Right ventricle myocardium superior (tissue), 1 donor: Measurements from ENCODE around the gene CTDSPL. TPM values are rescaled to one million over a fixed set of nuclear protein-coding genes. Genes with fewer than 3 reads are reported as not detected.

Source experiments
- ATAC-seq: fragments of 200-7000 bp; cut with Tn5 transposase; one replicate; pipeline ENCODE4 v1.9.1; 2020; ENCODE audit warnings: mild to moderate bottlenecking; ENCODE audit not compliant: poor library complexity
- DNase-seq: peaks from one replicate; pipeline ENCODE4 v3.0.0-alpha.2; 2020
- intact Hi-C: fragments of 100-400 bp; cut with DNase I; formaldehyde crosslinking; loops from one replicate; pipeline ENCODE4 v1.11.2; 2022
- total RNA-seq: library from RNA; stranded (reverse); fragmentation: NEBNext Ultra II Directional; extraction: Animal tissue kit (Norgen Biotek cat#: 25700); gene quantifications from one replicate; pipeline ENCODE4 v1.2.1, GENCODE V29; 2021
- donor health status: DM: no; HTN: yes; CAD: no; lungs with severe emphysema.

Gene CTDSPL
- total RNA-seq, 1 donor from 2014 or later, result 46.0 TPM

DNA sequence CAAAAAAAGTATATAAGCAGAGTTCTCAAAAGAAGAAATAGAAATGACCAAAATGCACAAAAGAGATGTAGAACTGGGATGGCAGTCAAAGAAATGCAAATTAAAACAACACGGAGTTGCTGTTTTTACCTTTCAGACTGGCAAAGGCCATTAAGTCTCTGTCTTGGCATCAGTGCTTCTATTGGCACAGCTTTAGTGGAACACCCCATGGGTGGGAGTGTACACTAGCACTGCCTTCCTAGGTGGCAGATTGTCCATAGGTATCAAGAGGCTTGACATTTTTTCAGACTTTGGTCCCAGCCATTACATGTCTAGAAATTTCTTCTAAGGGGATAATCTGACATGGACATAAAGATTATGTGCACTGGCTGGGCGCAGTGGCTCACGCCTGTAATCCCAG lies 70.8 kb downstream of the CTDSPL start:
- DNase-seq, result no peak
- ATAC-seq, result no peak
- intact Hi-C loops, result no loop called here

GRCh38 chr3:37934631-37935289 lies 73.1 kb downstream of the CTDSPL start:
- peak; percentile 36 for ATAC-seq
- intact Hi-C loops, result no loop called here

DNA sequence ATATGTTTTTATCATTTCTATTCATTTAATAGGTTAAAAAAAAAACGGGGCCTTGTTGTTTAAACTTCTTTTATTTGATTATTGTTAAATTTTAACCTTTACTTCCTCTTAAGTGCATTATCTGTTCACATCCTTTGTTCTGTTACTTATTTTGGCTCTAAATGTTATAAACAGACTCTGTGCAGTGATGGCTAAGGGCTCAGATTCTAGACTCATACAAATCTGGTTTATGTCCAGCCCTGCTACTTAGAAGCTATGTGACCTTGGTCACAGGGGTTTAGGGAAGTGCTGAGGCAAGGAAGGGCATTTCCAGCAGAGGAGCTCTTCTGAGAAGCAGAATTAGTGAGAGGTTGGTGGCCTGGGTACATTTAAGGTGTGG lies 73.6 kb downstream of the CTDSPL start:
- DNase-seq, result no peak
- intact Hi-C loops, result no loop called here
- peak; percentile 91 for ATAC-seq

More at GRCh38 chr3:37934631-37935289, 73.1 kb downstream of the CTDSPL start:
- DNase-seq, result no peak

DNA sequence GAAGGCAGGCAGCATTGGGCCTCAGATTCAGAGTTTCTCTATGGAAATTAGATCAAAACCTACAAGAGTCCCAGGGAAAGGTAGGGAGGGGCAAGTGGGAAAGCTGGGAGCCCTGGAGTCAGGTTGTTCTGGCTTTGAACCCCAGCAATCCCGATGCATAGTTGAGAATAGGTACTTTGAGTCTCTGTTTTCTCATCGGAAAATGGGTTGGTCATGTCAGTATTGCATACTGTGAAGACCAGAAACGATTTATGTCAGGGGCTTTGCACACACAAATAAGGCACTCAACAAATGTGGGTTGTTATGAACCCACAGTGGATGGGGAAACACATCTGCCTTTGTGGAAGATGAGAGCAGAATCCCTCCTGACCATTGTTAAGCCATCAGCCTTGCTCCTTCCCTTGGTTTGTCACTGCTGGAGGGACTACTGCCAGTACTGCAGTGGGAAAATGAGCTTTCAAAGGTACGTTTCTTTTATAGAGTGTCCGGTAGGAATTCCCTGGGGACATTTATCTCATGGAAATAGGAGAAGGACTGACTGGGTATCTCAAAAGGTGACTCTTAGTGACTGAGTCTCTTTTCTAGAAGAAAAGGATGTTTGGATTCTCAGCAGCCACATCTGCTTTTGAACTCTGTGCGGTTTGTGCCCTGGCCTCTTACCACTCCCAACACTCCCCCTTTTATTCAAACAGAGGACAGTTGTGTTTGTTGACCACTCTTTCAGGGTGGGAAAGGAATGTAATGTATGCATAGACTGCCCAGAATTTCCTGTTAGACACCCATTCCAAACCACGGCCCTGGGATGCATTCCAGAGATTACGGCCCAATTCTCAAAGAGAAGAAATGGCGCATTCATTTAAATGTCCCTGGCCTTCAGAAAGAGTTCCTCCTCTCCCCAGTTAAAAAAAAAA lies 74.3 kb downstream of the CTDSPL start:
- DNase-seq (no peak), ATAC-seq (peak; percentile 24)
- intact Hi-C loops, result no loop called here

- intact Hi-C loops, result no loop called here
- DNase-seq (no peak), ATAC-seq (no peak)
Measured at GRCh38 chr3:37937156-37937555, 75.5 kb downstream of the CTDSPL start.

DNA sequence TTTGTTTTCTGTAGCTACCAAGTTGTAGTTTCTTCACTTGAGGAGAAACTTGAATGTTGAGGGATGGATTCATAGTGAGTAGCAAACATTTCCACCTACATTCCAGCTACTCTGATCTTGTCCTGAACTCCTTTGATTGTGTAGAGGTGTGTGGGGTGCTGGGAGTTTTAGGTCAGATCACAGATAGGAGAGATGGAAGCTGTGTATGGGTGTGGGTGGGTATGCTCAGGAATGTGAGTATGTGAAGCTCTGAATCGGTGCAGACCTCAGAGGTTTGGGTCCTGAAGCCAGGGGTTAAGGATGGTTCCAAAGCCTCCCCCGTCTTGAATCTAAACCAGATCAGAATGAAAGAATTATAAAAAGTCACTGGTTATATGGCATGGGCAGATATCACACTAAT lies 76.3 kb downstream of the CTDSPL start:
- intact Hi-C loops, result no loop called here
- DNase-seq, result no peak
- no peak for ATAC-seq

DNA sequence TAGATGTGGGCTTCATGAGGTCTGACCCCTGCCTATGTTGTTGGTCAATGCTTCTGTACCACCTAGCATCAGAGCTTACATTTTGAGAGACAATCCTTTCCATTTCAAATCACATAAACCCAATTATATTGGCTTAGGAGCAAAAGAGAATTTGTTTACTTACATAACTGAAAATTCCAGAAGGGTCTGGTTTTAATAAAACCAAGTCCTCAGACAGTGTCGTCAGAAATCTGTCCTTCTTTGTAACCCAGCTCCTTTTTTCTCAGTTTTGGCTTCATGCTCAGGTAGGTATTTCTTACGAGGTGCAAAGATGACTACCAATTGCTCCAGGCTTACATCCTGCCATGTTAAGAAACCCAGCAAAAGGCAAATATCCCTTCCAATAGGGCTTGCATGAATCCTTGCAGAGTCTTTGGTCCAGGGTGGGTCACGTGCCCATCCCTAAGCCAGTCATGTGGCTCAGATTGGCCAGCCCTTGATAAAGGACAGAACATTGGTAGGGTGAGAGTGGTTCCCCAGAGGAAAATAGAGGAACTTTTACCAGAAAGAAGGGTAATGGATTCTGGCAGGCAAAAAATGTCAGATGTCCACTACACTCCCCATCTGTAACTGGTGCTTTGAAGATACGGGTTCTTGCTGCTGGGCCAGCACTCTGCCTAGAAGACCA lies 78.7 kb downstream of the CTDSPL start:
- no peak for DNase-seq
- no peak for ATAC-seq
- intact Hi-C loops, result no loop called here

- intact Hi-C loops, result no loop called here
- ATAC-seq (no peak), DNase-seq (no peak)
Measured at GRCh38 chr3:37941608-37942508, 80.2 kb downstream of the CTDSPL start.

- DNase-seq (no peak), ATAC-seq (no peak)
- intact Hi-C loops, result no loop called here
Measured at GRCh38 chr3:37942646-37943045, 81.0 kb downstream of the CTDSPL start.

DNA sequence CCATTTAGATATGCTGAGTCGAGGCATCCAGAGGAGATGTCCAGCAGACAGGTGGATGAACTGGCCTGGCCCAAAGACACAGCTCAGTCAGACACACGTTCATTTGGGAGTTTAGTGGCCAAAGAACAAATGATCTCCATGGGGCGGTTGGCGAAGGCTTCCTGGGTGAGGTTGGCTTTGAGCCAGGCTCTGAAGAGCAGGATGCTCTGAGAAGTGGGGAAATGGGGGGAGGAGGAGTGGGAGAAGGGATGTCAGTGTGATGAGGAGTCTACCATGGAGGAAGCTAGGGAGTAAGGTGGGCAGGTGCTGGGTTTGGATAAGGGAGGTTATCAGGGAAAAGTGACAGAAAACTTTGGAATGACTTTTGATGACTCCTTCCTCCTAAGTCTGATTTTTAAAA lies 81.4 kb downstream of the CTDSPL start:
- ATAC-seq, result no peak
- DNase-seq, result no peak
- intact Hi-C loops, result no loop called here

- intact Hi-C loops, result no loop called here
- ATAC-seq, result no peak
- DNase-seq, result no peak
Measured at GRCh38 chr3:37943631-37944314, 82.1 kb downstream of the CTDSPL start.

DNA sequence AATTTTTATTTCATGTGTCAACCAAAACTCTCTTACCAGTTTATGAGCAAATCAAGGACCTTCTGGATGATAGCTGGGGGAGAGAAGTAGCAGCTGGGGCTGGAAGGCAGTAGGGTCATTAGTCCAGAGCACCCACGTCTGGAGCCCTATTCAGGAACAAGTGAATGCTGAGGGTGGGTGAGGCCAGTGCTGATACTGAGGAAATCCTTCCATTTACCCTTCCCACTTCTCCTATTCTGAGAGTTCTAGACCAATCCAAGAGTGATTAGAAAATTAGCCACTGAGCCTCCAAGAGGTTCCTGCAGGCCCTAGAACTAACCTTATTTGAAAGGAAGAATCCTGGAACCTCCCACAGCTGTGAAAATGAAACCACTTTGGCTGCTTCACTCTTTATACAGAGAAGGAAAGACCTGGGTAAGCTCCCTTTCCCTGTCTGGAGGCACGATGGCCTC lies 82.7 kb downstream of the CTDSPL start:
- ATAC-seq (peak; percentile 49), DNase-seq (no peak)
- intact Hi-C loops, result no loop called here

DNA sequence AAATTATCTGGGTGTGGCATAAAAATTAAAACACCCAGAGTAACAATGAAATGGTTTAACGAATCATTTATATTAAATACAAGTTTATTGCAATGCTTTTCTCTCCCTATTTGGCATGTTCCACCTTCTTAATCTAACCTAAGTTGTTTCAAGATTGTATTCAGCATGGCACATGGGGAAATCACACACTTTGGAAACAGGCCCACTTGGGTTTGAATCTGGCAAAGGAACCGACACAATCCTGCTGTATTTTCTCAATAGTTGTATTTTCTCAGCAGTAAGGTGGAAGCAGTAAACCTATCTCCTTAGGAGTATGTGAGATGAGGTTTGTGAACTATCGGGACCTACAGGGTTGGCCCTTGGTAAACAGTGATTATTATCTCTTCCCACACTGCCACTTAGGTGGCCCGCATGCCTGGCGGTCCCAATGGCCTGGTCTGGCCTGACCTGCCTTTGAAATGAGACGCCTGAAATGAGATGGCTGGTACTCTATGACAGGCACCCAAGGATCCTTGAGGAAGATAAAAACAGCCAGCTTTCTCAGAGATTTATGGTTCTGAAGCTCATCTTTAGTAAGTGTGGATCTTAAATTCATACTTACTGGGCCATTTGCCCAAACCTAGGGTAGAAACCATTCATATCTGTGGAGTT lies 83.6 kb downstream of the CTDSPL start:
- no peak for ATAC-seq
- DNase-seq, result no peak
- intact Hi-C loops, result no loop called here

GRCh38 chr3:37945807-37946530 lies 84.3 kb downstream of the CTDSPL start:
- ATAC-seq (peak; percentile 44), DNase-seq (no peak)
- intact Hi-C loops, result no loop called here

GRCh38 chr3:37946531-37946889 lies 84.8 kb downstream of the CTDSPL start:
- DNase-seq (no peak), ATAC-seq (no peak)
- intact Hi-C loops, result no loop called here

DNA sequence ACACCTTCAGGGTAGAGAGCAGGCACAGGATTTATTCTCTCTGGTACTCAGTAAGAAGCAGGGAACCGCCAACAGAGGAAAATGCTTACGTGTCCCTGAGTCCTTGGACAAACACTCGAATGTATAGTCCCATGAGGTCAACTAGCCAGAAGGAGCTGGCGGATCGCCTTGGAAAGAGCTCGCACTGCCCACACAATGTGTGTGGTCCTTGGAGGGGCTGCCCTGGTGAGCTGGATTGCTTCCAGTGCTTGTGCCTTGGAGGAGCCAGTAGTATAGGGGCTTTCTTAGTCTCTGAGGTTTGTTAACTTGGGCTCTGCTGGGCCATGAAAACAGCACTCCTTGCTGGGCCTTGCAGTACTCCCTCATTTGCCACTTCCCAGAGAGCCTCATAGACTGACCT lies 88.2 kb downstream of the CTDSPL start:
- no peak for ATAC-seq
- intact Hi-C loops, result no loop called here
- DNase-seq, result no peak

DNA sequence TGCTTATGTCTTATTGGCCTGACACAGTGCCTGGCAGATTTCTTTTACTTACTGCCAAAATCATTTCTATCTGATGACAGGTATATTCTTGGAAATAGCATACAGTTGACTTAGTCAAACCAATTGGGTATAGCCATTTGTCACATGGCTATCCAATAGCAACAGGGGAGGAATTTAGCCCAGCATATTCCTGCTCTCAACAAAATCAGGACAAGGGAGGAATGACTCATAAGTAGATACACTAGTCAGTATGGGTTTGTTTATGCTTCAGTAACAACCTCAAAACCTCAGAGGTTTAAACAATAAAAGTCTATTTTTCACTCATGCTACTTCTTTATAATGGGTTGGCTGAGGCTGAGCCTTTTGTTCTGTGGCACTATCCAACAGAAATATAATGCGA lies 90.9 kb downstream of the CTDSPL start:
- intact Hi-C loops, result no loop called here
- DNase-seq (no peak), ATAC-seq (no peak)
